Amniotic epithelial cell (primary cell): Measurements from ENCODE around the gene ILKAP.

Source experiments
- DNase-seq: peaks from one replicate; pipeline ENCODE4 v3.0.0-alpha.2; 2010; ENCODE audit warnings: low read depth

ILKAP gene

GRCh38 chr2:238122287-238123217 lies 80.9 kb downstream of the ILKAP start:
- DNase-seq = no peak

- no peak for DNase-seq
Observed at GRCh38 chr2:238121511-238122286, 81.8 kb downstream of the ILKAP start.

GRCh38 chr2:238120463-238121298 lies 82.8 kb downstream of the ILKAP start:
- no peak for DNase-seq
